ENCODE measurements around the gene ZC3H14. TPM values are rescaled to one million over a fixed set of nuclear protein-coding genes. Genes with fewer than 3 reads are reported as not detected.

ZC3H14 gene
- total and polyA plus RNA-seq, 10 of the 15 experiments (the other 5 are each of a cell fraction or from before 2014, with no cell fraction given) = 17.9 to 97.1 (median 47.6) TPM

DNA sequence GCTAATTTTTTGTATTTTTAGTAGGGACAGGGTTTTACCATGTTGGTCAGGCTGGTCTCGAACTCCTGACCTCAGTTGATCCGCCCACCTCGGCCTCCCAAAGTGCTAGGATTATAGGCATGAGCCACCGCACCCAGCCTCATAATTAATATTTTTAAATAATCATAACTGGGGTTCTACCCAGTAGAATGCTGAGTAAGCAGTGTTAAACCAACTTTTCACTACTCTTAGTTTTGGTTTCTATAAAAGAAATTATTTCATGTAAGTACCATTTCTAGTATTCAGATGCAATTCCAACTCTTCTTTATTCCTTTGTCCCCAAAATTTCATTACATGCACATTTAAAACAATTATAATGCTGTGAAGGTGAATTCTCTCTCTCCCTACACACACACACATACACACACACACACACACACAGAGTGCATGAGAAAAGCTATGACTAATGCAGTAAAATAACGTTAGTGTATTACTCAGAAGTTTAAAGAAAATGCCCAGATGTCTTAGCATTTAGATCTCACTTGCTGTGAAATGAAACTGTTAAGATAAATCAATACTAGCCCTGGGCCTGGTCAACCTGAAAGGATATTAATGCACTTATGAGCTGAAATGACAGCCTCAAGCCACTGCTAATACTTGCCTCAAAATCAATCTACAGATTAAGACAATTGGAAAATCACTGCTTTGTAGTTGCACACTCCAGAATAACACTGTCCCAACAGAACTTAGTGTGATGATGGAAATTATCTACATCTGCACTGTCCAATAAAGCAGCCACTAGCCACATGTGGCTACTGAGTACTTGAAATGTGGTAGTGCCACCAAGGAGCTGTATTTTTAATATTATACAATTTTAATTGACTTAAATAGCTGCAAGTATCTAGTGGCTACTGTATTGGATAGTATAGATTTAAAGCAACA, 44.0 kb upstream of the ZC3H14 start:
- FAIRE-seq = no peak
- Histone ChIP-seq H3K9ac (ENCODE audit: control insufficient read depth, insufficient read depth, low read length) (no peak overlapping the region), H3K4me3 (no peak overlapping the region), H2AFZ (ENCODE audit: control insufficient read depth, low read depth, low read length) (no peak overlapping the region), H3K4me1 (ENCODE audit: control insufficient read depth, insufficient read depth, low read length) (no peaks in the 10 kb centered on the region), H4K20me1 (ENCODE audit: control insufficient read depth, insufficient read depth) (no peaks in the 10 kb centered on the region), H3K36me3 (ENCODE audit: control insufficient read depth in 2 of 2, insufficient read depth in 2 of 2, low read length in 1 of 2) (no peaks in the 10 kb centered on the region), H3K9me3 (replicated peaks; ENCODE audit: control insufficient read depth, insufficient read depth, low read length) (no peaks in the 10 kb centered on the region), H3K27ac (ENCODE audit: control insufficient read depth, insufficient read depth) (no peak overlapping the region), H3K79me2 (ENCODE audit: control insufficient read depth, insufficient read depth, low read length) (no peaks in the 10 kb centered on the region), H3K27me3 (replicated peaks in 1 of 2; ENCODE audit: control insufficient read depth in 2 of 2, insufficient read depth in 2 of 2, low read length in 1 of 2) (no peaks in the 10 kb centered on the region), H3K4me2 (ENCODE audit: control insufficient read depth, insufficient read depth) (no peak overlapping the region)
- ChIA-PET POLR2A (no interaction called here), CTCF (no interaction called here), SMC1A (ENCODE audit: uncharacterized antibody, unreplicated experiment) (interaction anchor here (1.0 to 1.5 kb wide), 2 partner anchors 27 to 117 kb away, joined by 3 read pairs; no protein-coding TSS in a partner anchor), RAD21 (ENCODE audit: unreplicated experiment) (no interaction called here)
- DNase-seq (ENCODE audit: low read depth, low spot score) = no peak
- intact Hi-C loops (cut with micrococcal nuclease; ENCODE audit: unreplicated experiment) = no loop called here
- in situ Hi-C loops (cut with MboI) = no loop called here
- BruUV-seq (replicated peaks) = no TSS peak
- 13% methylated on average over 5 of the region's 5 CpGs for WGBS (ENCODE audit: insufficient coverage, insufficient replicate concordance, low lambda C conversion rate, missing lambda C conversion rate)
- no peak for TF ChIP-seq HDAC6 (IDR thresholded peaks at IDR 0.05; ENCODE audit: unreplicated experiment)
- no peak for TF ChIP-seq PAX5 (IDR thresholded peaks at IDR 0.05; ENCODE audit: borderline replicate concordance, low read depth, low read length)
- TF ChIP-seq TARDBP (IDR thresholded peaks at IDR 0.05; ENCODE audit: borderline replicate concordance) = no peak
- TF ChIP-seq LARP7 (IDR thresholded peaks at IDR 0.05) = no peak
- no peak for TF ChIP-seq NR2C2 (IDR thresholded peaks at IDR 0.05; ENCODE audit: borderline replicate concordance, control insufficient read depth, insufficient read length, low read depth)
- no peak; the same call in 2 of the 3 replicates for ATAC-seq

DNA sequence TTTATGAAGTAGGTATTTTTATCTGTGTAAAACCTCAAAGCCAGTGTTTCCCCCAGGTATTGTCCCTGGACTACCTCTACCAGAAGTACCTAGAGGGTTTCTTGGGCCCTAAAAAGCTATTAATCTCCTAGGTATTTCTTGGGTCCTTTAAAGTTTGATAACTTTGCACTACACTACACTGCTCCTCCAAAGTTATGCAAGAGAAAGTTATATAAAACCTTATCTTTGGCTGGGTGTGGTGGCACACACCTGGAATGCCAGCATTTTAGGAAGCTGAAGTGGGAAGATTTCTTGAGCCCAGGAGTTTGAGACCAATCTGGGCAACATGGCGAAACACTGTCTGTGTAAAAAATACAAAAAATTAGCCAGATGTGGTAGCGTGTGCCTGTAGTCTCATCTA, 42.9 kb upstream of the ZC3H14 start:
- TF ChIP-seq LARP7 (IDR thresholded peaks at IDR 0.05) (no peak), NFYB (IDR thresholded peaks at IDR 0.05; ENCODE audit: insufficient read depth, low read depth, low read length) (no peak)
- no TSS peak for BruUV-seq (replicated peaks)
- Histone ChIP-seq H3K4me1 (ENCODE audit: control insufficient read depth, insufficient read depth, low read length) (no peaks in the 10 kb centered on the region), H3K27ac (ENCODE audit: control insufficient read depth, insufficient read depth) (no peak overlapping the region), H3K4me2 (ENCODE audit: control insufficient read depth, insufficient read depth) (no peak overlapping the region), H2AFZ (ENCODE audit: control insufficient read depth, low read depth, low read length) (no peak overlapping the region), H3K4me3 (no peak overlapping the region), H3K36me3 (ENCODE audit: control insufficient read depth in 2 of 2, insufficient read depth in 2 of 2, low read length in 1 of 2) (no peaks in the 10 kb centered on the region), H3K27me3 (replicated peaks in 1 of 2; ENCODE audit: control insufficient read depth in 2 of 2, insufficient read depth in 2 of 2, low read length in 1 of 2) (no peaks in the 10 kb centered on the region), H3K9ac (ENCODE audit: control insufficient read depth, insufficient read depth, low read length) (no peak overlapping the region), H3K9me3 (replicated peaks; ENCODE audit: control insufficient read depth, insufficient read depth, low read length) (no peaks in the 10 kb centered on the region), H3K79me2 (ENCODE audit: control insufficient read depth, insufficient read depth, low read length) (no peaks in the 10 kb centered on the region), H4K20me1 (ENCODE audit: control insufficient read depth, insufficient read depth) (no peaks in the 10 kb centered on the region)
- ATAC-seq (no peak), FAIRE-seq (no peak), DNase-seq (ENCODE audit: low read depth, low spot score) (no peak)
- ChIA-PET POLR2A (no interaction called here), RAD21 (ENCODE audit: unreplicated experiment) (no interaction called here), CTCF (no interaction called here), SMC1A (ENCODE audit: uncharacterized antibody, unreplicated experiment) (interaction anchor here (1.0 to 1.5 kb wide), 2 partner anchors 28 to 116 kb away, joined by 3 read pairs; no protein-coding TSS in a partner anchor)
- in situ Hi-C loops (cut with MboI) (no loop called here), intact Hi-C loops (cut with micrococcal nuclease; ENCODE audit: unreplicated experiment) (no loop called here)
- WGBS (ENCODE audit: insufficient coverage, insufficient replicate concordance, low lambda C conversion rate, missing lambda C conversion rate) = 79% methylated on average over 2 of the region's 2 CpGs

Measured in GM12878 (cell line).